Astrocyte of the hippocampus (primary cell): ENCODE measurements around the gene SEC22A.
A peak's percentile ranks its signal among the peaks of the same experiment; 100 is the strongest.
"Not testable (repeated sequence)": the region's sequence is repeated elsewhere in the genome, so short reads cannot be mapped to it uniquely, and the experiment has no call there.

Source experiments
- DNase-seq: peaks from one replicate; pipeline ENCODE4 v3.0.0; 2011; ENCODE audit warnings: low read depth, low spot score

Gene SEC22A

GRCh38 chr3:123169930-123170329 lies 31.8 kb upstream of the SEC22A start:
- DNase-seq = no peak

- DNase-seq = no peak
Observed at GRCh38 chr3:123180791-123181190, 21.0 kb upstream of the SEC22A start.

- DNase-seq = no peak
Observed at GRCh38 chr3:123186695-123187094, 15.0 kb upstream of the SEC22A start.

GRCh38 chr3:123188058-123188457 lies 13.7 kb upstream of the SEC22A start:
- no peak for DNase-seq

GRCh38 chr3:123193448-123194101 lies 8.2 kb upstream of the SEC22A start:
- DNase-seq = no peak

- peak; percentile 41 for DNase-seq
Observed at GRCh38 chr3:123194552-123194951, 7.2 kb upstream of the SEC22A start.

GRCh38 chr3:123198372-123198771 lies 3.4 kb upstream of the SEC22A start:
- DNase-seq = no peak

- no peak for DNase-seq
Observed at GRCh38 chr3:123201223-123201556, 553 bp upstream of the SEC22A start.

- DNase-seq = peak; percentile 36
Observed at GRCh38 chr3:123202451-123202850, 708 bp downstream of the SEC22A start.

GRCh38 chr3:123218990-123219389 lies 17.2 kb downstream of the SEC22A start:
- DNase-seq = no peak

GRCh38 chr3:123221369-123221768 lies 19.6 kb downstream of the SEC22A start:
- not testable (repeated sequence) for DNase-seq

GRCh38 chr3:123225016-123225415 lies 23.3 kb downstream of the SEC22A start:
- DNase-seq = no peak

- no peak for DNase-seq
Observed at GRCh38 chr3:123226549-123226948, 24.8 kb downstream of the SEC22A start.

- DNase-seq = peak; percentile 2
Observed at GRCh38 chr3:123229145-123229544, 27.4 kb downstream of the SEC22A start.

GRCh38 chr3:123236902-123237301 lies 35.2 kb downstream of the SEC22A start:
- DNase-seq = no peak

GRCh38 chr3:123239186-123239585 lies 37.4 kb downstream of the SEC22A start:
- DNase-seq = not testable (repeated sequence)

- peak; percentile 0 for DNase-seq
Observed at GRCh38 chr3:123239756-123240155, 38.0 kb downstream of the SEC22A start.

- DNase-seq = peak; percentile 38
Observed at GRCh38 chr3:123244128-123244527, 42.4 kb downstream of the SEC22A start.

GRCh38 chr3:123246866-123247265 lies 45.1 kb downstream of the SEC22A start:
- peak; percentile 2 for DNase-seq

- DNase-seq = no peak
Observed at GRCh38 chr3:123256256-123256655, 54.5 kb downstream of the SEC22A start.

- DNase-seq = no peak
Observed at GRCh38 chr3:123258359-123258758, 56.6 kb downstream of the SEC22A start.

GRCh38 chr3:123258811-123259420 lies 57.2 kb downstream of the SEC22A start:
- peak; percentile 72 for DNase-seq

- DNase-seq = no peak
Observed at GRCh38 chr3:123261666-123262065, 59.9 kb downstream of the SEC22A start.

GRCh38 chr3:123262226-123262625 lies 60.5 kb downstream of the SEC22A start:
- no peak for DNase-seq
